ENCODE results near the gene TOR1B. TPM values are rescaled to one million over a fixed set of nuclear protein-coding genes. Genes with fewer than 3 reads are reported as not detected.

The TOR1B gene
- total and polyA plus RNA-seq, 2 of the 4 experiments (the other 2 are of a cell fraction): 15.6 to 21.0 TPM

GRCh38 chr9:129813661-129814060 lies 10.7 kb downstream of the TOR1B start:
- H3K4me2 ChIP-seq (ENCODE audit: low read depth, low read length): no peak overlapping the region
- POLR2A ChIA-PET (ENCODE audit: unreplicated experiment): no interaction called here
- H2AFZ ChIP-seq (replicated peaks; ENCODE audit: low read length, poor library complexity): no peak overlapping the region
- no peak overlapping the region for H2AK5ac ChIP-seq (ENCODE audit: low read depth, low read length)
- peaks cover 58% of the 10 kb centered on the region for H3K36me3 ChIP-seq (ENCODE audit: control insufficient read depth, insufficient read depth, low read length)
- no peak for TF ChIP-seq USF2 (IDR thresholded peaks at IDR 0.05; ENCODE audit: low read depth, low read length)
- TF ChIP-seq SMC3 (IDR thresholded peaks at IDR 0.05; ENCODE audit: low read depth, low read length): no peak
- no peak for TF ChIP-seq FOS (IDR thresholded peaks at IDR 0.05; ENCODE audit: low read depth, low read length)
- TF ChIP-seq CTCF (conservative IDR thresholded peaks at IDR 0.05; ENCODE audit: low read depth, low read length): no peak
- no peak for TF ChIP-seq MAZ (IDR thresholded peaks at IDR 0.05; ENCODE audit: borderline replicate concordance, low read depth, low read length)
- H4K5ac ChIP-seq (ENCODE audit: low read depth, low read length): no peak overlapping the region
- H3K27ac ChIP-seq (ENCODE audit: insufficient read depth, low read length): no peak overlapping the region
- H3K4ac ChIP-seq (ENCODE audit: low read depth, low read length): no peak overlapping the region
- dilution Hi-C loops (cut with HindIII; ENCODE audit: low sequenced_read_pairs, unreplicated experiment): no loop called here
- CTCF ChIA-PET: no interaction called here
- in situ Hi-C loops (cut with MboI; ENCODE audit: low sequenced_read_pairs): no loop called here
- BruUV-seq (replicated peaks): TSS peak; percentile 78
- no peak overlapping the region for H2BK120ac ChIP-seq (ENCODE audit: low read depth, low read length)
- no peak overlapping the region for H4K8ac ChIP-seq (ENCODE audit: low read depth in 2 of 2, low read length in 2 of 2)
- H3K9me1 ChIP-seq (ENCODE audit: insufficient read depth, low read length): no peaks in the 10 kb centered on the region; the same call in 1 of the 2 replicates
- H3K9me3 ChIP-seq (ENCODE audit: control insufficient read depth, insufficient read depth, low read length): no peaks in the 10 kb centered on the region
- H2BK20ac ChIP-seq (ENCODE audit: low read depth, low read length): no peak overlapping the region
- H3K79me1 ChIP-seq (ENCODE audit: low read depth in 1 of 2, low read length in 2 of 2): peaks cover 5 to 44% of the 10 kb centered on the region in 2 experiments
- no peak overlapping the region for H3K23ac ChIP-seq (ENCODE audit: low read depth, low read length)
- H4K91ac ChIP-seq (ENCODE audit: insufficient read depth, low read depth, low read length): no peak overlapping the region
- H3K4me3 ChIP-seq (ENCODE audit: insufficient read depth, low read depth, low read length): no peak overlapping the region
- H3K4me1 ChIP-seq (ENCODE audit: control insufficient read depth, insufficient read depth, low read length): no peaks in the 10 kb centered on the region
- intact Hi-C loops (cut with micrococcal nuclease): no loop called here
- H4K20me1 ChIP-seq (ENCODE audit: insufficient read depth, low read length): peaks cover 5% of the 10 kb centered on the region; the same call in 1 of the 2 replicates
- ATAC-seq (ENCODE audit: low read depth) (no peak), DNase-seq (no peak)
- 92% methylated on average over 3 of the region's 9 CpGs; no CpG with 5 or more reads in 1 of the 2 experiments for WGBS, 2 experiments (ENCODE audit: extremely low coverage in 2 of 2, insufficient read length in 1 of 2)
- H3K9ac ChIP-seq (ENCODE audit: low read depth, low read length): no peak overlapping the region
- H2BK5ac ChIP-seq (ENCODE audit: low read depth, low read length, poor library complexity, severe bottlenecking): no peak overlapping the region
- no peak overlapping the region for H2BK15ac ChIP-seq (ENCODE audit: low read depth, low read length)
- H3K56ac ChIP-seq (ENCODE audit: extremely low read depth, insufficient read depth, low read length): no peak overlapping the region
- no peaks in the 10 kb centered on the region for H3K27me3 ChIP-seq (ENCODE audit: control insufficient read depth, insufficient read depth, low read length)
- H3K14ac ChIP-seq (replicated peaks; ENCODE audit: low read depth, low read length): no peak overlapping the region
- no peak overlapping the region for H2AK9ac ChIP-seq (replicated peaks; ENCODE audit: low read depth, low read length, poor library complexity)
- H3K18ac ChIP-seq (ENCODE audit: low read depth, low read length): no peak overlapping the region

Data from IMR-90 (cell line).